DOHH2 (cell line): ENCODE measurements around the gene HSPBP1.

ENCODE experiments used
- H3F3A ChIP-seq: fragments of 200-600 bp; sonication (generic), shearing (Covaris generic); 2 replicates; pipeline ENCODE4 v1.6.0; 2016; ENCODE audit warnings: antibody characterized with exemption, mild to moderate bottlenecking; ENCODE audit not compliant: control insufficient read depth, insufficient read depth
- H3K27ac ChIP-seq: fragments of 200-600 bp; sonication (generic); 2 replicates; pipeline ENCODE4 v1.5.1; 2014; ENCODE audit warnings: low read depth, mild to moderate bottlenecking, low read length, moderate library complexity
- H3K27me3 ChIP-seq: fragments of 200-600 bp; sonication (generic); 2 replicates; pipeline ENCODE4 v1.6.1; 2014; ENCODE audit warnings: mild to moderate bottlenecking, low read length, mixed read lengths; ENCODE audit not compliant: control insufficient read depth
- H3K36me3 ChIP-seq: fragments of 200-600 bp; sonication (generic); 2 replicates; pipeline ENCODE4 v1.6.1; 2014; ENCODE audit warnings: mild to moderate bottlenecking, low read length, moderate library complexity, mixed read lengths; ENCODE audit not compliant: control insufficient read depth
- H3K4me1 ChIP-seq: fragments of 200-600 bp; sonication (generic); 2 replicates; pipeline ENCODE4 v1.6.1; 2014; ENCODE audit warnings: mild to moderate bottlenecking, low read length, mixed read lengths; ENCODE audit not compliant: control insufficient read depth
- H3K4me2 ChIP-seq: fragments of 200-600 bp; sonication (generic); 2 replicates; pipeline ENCODE4 v1.6.0; 2014; ENCODE audit warnings: mild to moderate bottlenecking, low read length, moderate library complexity
- H3K4me3 ChIP-seq: fragments of 200-600 bp; sonication (generic); 2 replicates; pipeline ENCODE4 v1.5.1; 2014; ENCODE audit warnings: mild to moderate bottlenecking, low read length, mixed read lengths
- H3K79me2 ChIP-seq: fragments of 200-600 bp; sonication (generic); 2 replicates; pipeline ENCODE4 v1.6.1; 2014; ENCODE audit warnings: mild to moderate bottlenecking, low read length, mixed read lengths; ENCODE audit not compliant: control insufficient read depth
- H3K9me2 ChIP-seq: fragments of 200-600 bp; sonication (generic); replicated peaks from 2 replicates; pipeline ENCODE4 v1.6.1; 2014; ENCODE audit warnings: mild to moderate bottlenecking, low read length, mixed read lengths; ENCODE audit not compliant: control insufficient read depth
- H3K9me3 ChIP-seq: fragments of 200-600 bp; sonication (generic); 2 replicates; pipeline ENCODE4 v1.6.1; 2014; ENCODE audit warnings: antibody characterized with exemption, low read length, mixed read lengths; ENCODE audit not compliant: control insufficient read depth, insufficient read depth
- H4K20me1 ChIP-seq: fragments of 200-600 bp; sonication (generic); 2 replicates; pipeline ENCODE4 v1.6.0; 2014; ENCODE audit warnings: low read depth, mild to moderate bottlenecking, antibody characterized with exemption, low read length, moderate library complexity; ENCODE audit not compliant: control insufficient read depth, insufficient read depth
- CTCF ChIP-seq: fragments of 200-600 bp; sonication (generic); IDR thresholded peaks from one replicate; pipeline ENCODE4 v1.5.1; 2014; ENCODE audit warnings: antibody characterized with exemption, mild to moderate bottlenecking, low read depth, low read length; ENCODE audit not compliant: poor library complexity, severe bottlenecking
- EZH2phosphoT487 ChIP-seq: fragments of 200-600 bp; sonication (generic); IDR thresholded peaks from 2 replicates; pipeline ENCODE4 v1.6.1; 2017; ENCODE audit warnings: borderline replicate concordance, mild to moderate bottlenecking, antibody characterized with exemption, low read length, moderate library complexity, mixed read lengths

Gene HSPBP1

GRCh38 chr19:55305983-55306562 is 26.2 kb upstream of the HSPBP1 start:
- H3K4me2 ChIP-seq, result no peak overlapping the region
- no peaks in the 10 kb centered on the region for H3K9me3 ChIP-seq
- peaks cover 50% of the 10 kb centered on the region for H3K4me1 ChIP-seq
- no peak overlapping the region for H3K27ac ChIP-seq
- no peaks in the 10 kb centered on the region for H4K20me1 ChIP-seq
- no peak overlapping the region for H3K4me3 ChIP-seq
- no peaks in the 10 kb centered on the region for H3K9me2 ChIP-seq
- H3K27me3 ChIP-seq, result peaks cover under 1% of the 10 kb centered on the region; the same call in 1 of the 2 replicates
- TF ChIP-seq CTCF (no peak), EZH2phosphoT487 (no peak)
- no peaks in the 10 kb centered on the region for H3F3A ChIP-seq
- H3K36me3 ChIP-seq, result no peaks in the 10 kb centered on the region
- no peaks in the 10 kb centered on the region for H3K79me2 ChIP-seq

- H3K9me3 ChIP-seq, result no peaks in the 10 kb centered on the region
- no peak overlapping the region for H3K4me2 ChIP-seq
- no peaks in the 10 kb centered on the region for H3F3A ChIP-seq
- H3K36me3 ChIP-seq, result no peaks in the 10 kb centered on the region
- no peak for TF ChIP-seq CTCF
- no peak for TF ChIP-seq EZH2phosphoT487
- no peaks in the 10 kb centered on the region for H3K79me2 ChIP-seq
- peaks cover 46% of the 10 kb centered on the region for H3K4me1 ChIP-seq
- H3K4me3 ChIP-seq, result no peak overlapping the region
- H3K27me3 ChIP-seq, result peaks cover 4% of the 10 kb centered on the region
- no peaks in the 10 kb centered on the region for H4K20me1 ChIP-seq
- no peaks in the 10 kb centered on the region for H3K9me2 ChIP-seq
- H3K27ac ChIP-seq, result no peak overlapping the region
Measured at GRCh38 chr19:55305491-55305890, 25.6 kb upstream of the HSPBP1 start.

GRCh38 chr19:55304980-55305379 is 25.1 kb upstream of the HSPBP1 start:
- no peak overlapping the region for H3K27ac ChIP-seq
- H3K27me3 ChIP-seq, result peaks cover 7% of the 10 kb centered on the region
- no peak overlapping the region for H3K4me2 ChIP-seq
- H4K20me1 ChIP-seq, result no peaks in the 10 kb centered on the region
- TF ChIP-seq CTCF (no peak), EZH2phosphoT487 (no peak)
- H3K79me2 ChIP-seq, result no peaks in the 10 kb centered on the region
- no peaks in the 10 kb centered on the region for H3K9me3 ChIP-seq
- peaks cover 41% of the 10 kb centered on the region for H3K4me1 ChIP-seq
- H3K36me3 ChIP-seq, result no peaks in the 10 kb centered on the region
- no peaks in the 10 kb centered on the region for H3K9me2 ChIP-seq
- H3F3A ChIP-seq, result no peaks in the 10 kb centered on the region
- no peak overlapping the region for H3K4me3 ChIP-seq
